ENCODE data around the gene FGF19. TPM values are rescaled to one million over a fixed set of nuclear protein-coding genes. Genes with fewer than 3 reads are reported as not detected.

The FGF19 gene
- total RNA-seq, 1 donor from 2014 or later: not detected

GRCh38 chr11:69726481-69726880 lies 22.7 kb upstream of the FGF19 start:
- H3K9me3 ChIP-seq (replicated peaks): no peaks in the 10 kb centered on the region
- no peak overlapping the region for H3K27ac ChIP-seq (replicated peaks)
- no peak overlapping the region for H3K4me3 ChIP-seq
- TF ChIP-seq CTCF (IDR thresholded peaks at IDR 0.05; ENCODE audit: borderline replicate concordance): no peak
- peaks cover 97% of the 10 kb centered on the region for H3K27me3 ChIP-seq (ENCODE audit: low read depth)
- H3K4me1 ChIP-seq: no peaks in the 10 kb centered on the region
- H3K36me3 ChIP-seq: no peaks in the 10 kb centered on the region
- no peak for DNase-seq
- intact Hi-C loops (cut with micrococcal nuclease): no loop called here

- no peaks in the 10 kb centered on the region for H3K4me1 ChIP-seq
- H3K27ac ChIP-seq (replicated peaks): no peak overlapping the region
- intact Hi-C loops (cut with micrococcal nuclease): no loop called here
- no peak overlapping the region for H3K4me3 ChIP-seq
- H3K36me3 ChIP-seq: no peaks in the 10 kb centered on the region
- no peaks in the 10 kb centered on the region for H3K9me3 ChIP-seq (replicated peaks)
- TF ChIP-seq CTCF (IDR thresholded peaks at IDR 0.05; ENCODE audit: borderline replicate concordance): no peak
- no peak for DNase-seq
- peaks cover 97% of the 10 kb centered on the region for H3K27me3 ChIP-seq (ENCODE audit: low read depth)
These were observed 22.2 kb upstream of the FGF19 start for GRCh38 chr11:69726019-69726418.

- Histone ChIP-seq H3K27me3 (ENCODE audit: low read depth) (peaks cover 98% of the 10 kb centered on the region), H3K4me3 (no peak overlapping the region), H3K36me3 (no peaks in the 10 kb centered on the region), H3K27ac (replicated peaks) (no peak overlapping the region), H3K9me3 (replicated peaks) (no peaks in the 10 kb centered on the region), H3K4me1 (peaks cover 8% of the 10 kb centered on the region)
- no peak for DNase-seq
- intact Hi-C loops (cut with micrococcal nuclease): no loop called here
- peak; percentile 29 for TF ChIP-seq CTCF (IDR thresholded peaks at IDR 0.05; ENCODE audit: borderline replicate concordance)
These were observed 17.9 kb upstream of the FGF19 start for GRCh38 chr11:69721745-69722144.

GRCh38 chr11:69721106-69721505 lies 17.3 kb upstream of the FGF19 start:
- no peak for DNase-seq
- TF ChIP-seq CTCF (IDR thresholded peaks at IDR 0.05; ENCODE audit: borderline replicate concordance): no peak
- Histone ChIP-seq H3K36me3 (no peaks in the 10 kb centered on the region), H3K9me3 (replicated peaks) (no peaks in the 10 kb centered on the region), H3K4me3 (no peak overlapping the region), H3K27ac (replicated peaks) (no peak overlapping the region), H3K27me3 (ENCODE audit: low read depth) (peaks cover 98% of the 10 kb centered on the region), H3K4me1 (peaks cover 8% of the 10 kb centered on the region)
- intact Hi-C loops (cut with micrococcal nuclease): no loop called here

- no peak overlapping the region for H3K27ac ChIP-seq (replicated peaks)
- intact Hi-C loops (cut with micrococcal nuclease): no loop called here
- H3K9me3 ChIP-seq (replicated peaks): no peaks in the 10 kb centered on the region
- peaks cover 8% of the 10 kb centered on the region for H3K4me1 ChIP-seq
- no peaks in the 10 kb centered on the region for H3K36me3 ChIP-seq
- TF ChIP-seq CTCF (IDR thresholded peaks at IDR 0.05; ENCODE audit: borderline replicate concordance): no peak
- H3K4me3 ChIP-seq: no peak overlapping the region
- no peak for DNase-seq
- H3K27me3 ChIP-seq (ENCODE audit: low read depth): peaks cover 90% of the 10 kb centered on the region
These were observed 15.1 kb upstream of the FGF19 start for GRCh38 chr11:69718912-69719311.

GRCh38 chr11:69718147-69718546 lies 14.3 kb upstream of the FGF19 start:
- H3K9me3 ChIP-seq (replicated peaks): no peaks in the 10 kb centered on the region
- peak; percentile 36 for DNase-seq
- intact Hi-C loops (cut with micrococcal nuclease): no loop called here

More at GRCh38 chr11:69718147-69718546, 14.3 kb upstream of the FGF19 start:
- TF ChIP-seq CTCF (IDR thresholded peaks at IDR 0.05; ENCODE audit: borderline replicate concordance): peak; percentile 66
- peaks cover 90% of the 10 kb centered on the region for H3K27me3 ChIP-seq (ENCODE audit: low read depth)
- no peak overlapping the region for H3K27ac ChIP-seq (replicated peaks)
- no peak overlapping the region for H3K4me3 ChIP-seq
- H3K36me3 ChIP-seq: no peaks in the 10 kb centered on the region
- H3K4me1 ChIP-seq: peaks cover 8% of the 10 kb centered on the region
